ENCODE data around the gene NDUFA8. TPM values are rescaled to one million over a fixed set of nuclear protein-coding genes. Genes with fewer than 3 reads are reported as not detected.

Gene NDUFA8
- total RNA-seq, 1 experiment from 2014 or later: 60.7 TPM

GRCh38 chr9:122190597-122191381 lies 31.2 kb upstream of the NDUFA8 start:
- Histone ChIP-seq H3K27me3 (ENCODE audit: insufficient read depth, low read length) (no peaks in the 10 kb centered on the region), H3K56ac (ENCODE audit: insufficient read length, low read depth, low read length) (no peak overlapping the region), H3K23ac (ENCODE audit: insufficient read length, low read depth, low read length) (no peak overlapping the region), H3K4me2 (ENCODE audit: insufficient read depth, insufficient read length, low read length) (no peak overlapping the region), H3K9ac (ENCODE audit: extremely low read depth, insufficient read length, low read length) (no peak overlapping the region), H4K8ac (replicated peaks; ENCODE audit: insufficient read length, low read depth, low read length) (no peak overlapping the region), H2BK20ac (ENCODE audit: low read depth, low read length, poor library complexity, severe bottlenecking) (no peak overlapping the region), H2BK120ac (ENCODE audit: low read depth, low read length, poor library complexity, severe bottlenecking) (no peak overlapping the region), H3T11ph (ENCODE audit: low read length) (no peak overlapping the region), H3K4ac (ENCODE audit: low read depth, low read length) (no peak overlapping the region), H4K20me1 (ENCODE audit: control insufficient read depth, insufficient read depth, insufficient read length) (no peaks in the 10 kb centered on the region), H3K27ac (ENCODE audit: insufficient read length, low read depth, low read length) (no peak overlapping the region), H3K23me2 (ENCODE audit: insufficient read length, low read depth, low read length, poor library complexity, severe bottlenecking) (no peaks in the 10 kb centered on the region), H2BK15ac (ENCODE audit: low read depth, low read length) (no peak overlapping the region), H3K4me1 (ENCODE audit: insufficient read depth, low read length) (no peaks in the 10 kb centered on the region), H3K9me3 (ENCODE audit: control insufficient read depth, low read depth, low read length) (no peaks in the 10 kb centered on the region), H3K14ac (ENCODE audit: insufficient read depth, low read length) (no peak overlapping the region), H4K91ac (ENCODE audit: insufficient read length, low read depth, low read length) (no peak overlapping the region), H2AK5ac (ENCODE audit: insufficient read length, low read length) (no peak overlapping the region), H3K18ac (ENCODE audit: insufficient read length, low read depth, low read length) (no peak overlapping the region), H3K79me1 (ENCODE audit: insufficient read depth, low read depth, low read length, poor library complexity, severe bottlenecking) (no peaks in the 10 kb centered on the region), H2AFZ (ENCODE audit: low read length) (no peak overlapping the region), H4K5ac (ENCODE audit: insufficient read length, low read depth, low read length) (no peak overlapping the region), H2BK12ac (ENCODE audit: insufficient read length, low read depth, low read length) (no peak overlapping the region), H2BK5ac (ENCODE audit: insufficient read length, low read length) (no peak overlapping the region), H3K79me2 (ENCODE audit: insufficient read depth, low read length) (no peaks in the 10 kb centered on the region)
- Mint-ChIP-seq H3K27ac (no peak overlapping the region; a peak in 1 of 7 replicates), H3K27me3 (ENCODE audit: low read depth) (peaks cover 5% of the 10 kb centered on the region; the same call in 1 of the 2 replicates), H3K36me3 (ENCODE audit: insufficient read depth in 1 of 3, low read depth in 3 of 3) (no peaks in the 10 kb centered on the region; a peak in 1 of 7 replicates), H3K4me1 (peaks cover 17 to 19% of the 10 kb centered on the region in 2 experiments), H3K4me3 (no peak overlapping the region), H3K9me3 (no peaks in the 10 kb centered on the region)
- TF ChIP-seq, protein P1, sequence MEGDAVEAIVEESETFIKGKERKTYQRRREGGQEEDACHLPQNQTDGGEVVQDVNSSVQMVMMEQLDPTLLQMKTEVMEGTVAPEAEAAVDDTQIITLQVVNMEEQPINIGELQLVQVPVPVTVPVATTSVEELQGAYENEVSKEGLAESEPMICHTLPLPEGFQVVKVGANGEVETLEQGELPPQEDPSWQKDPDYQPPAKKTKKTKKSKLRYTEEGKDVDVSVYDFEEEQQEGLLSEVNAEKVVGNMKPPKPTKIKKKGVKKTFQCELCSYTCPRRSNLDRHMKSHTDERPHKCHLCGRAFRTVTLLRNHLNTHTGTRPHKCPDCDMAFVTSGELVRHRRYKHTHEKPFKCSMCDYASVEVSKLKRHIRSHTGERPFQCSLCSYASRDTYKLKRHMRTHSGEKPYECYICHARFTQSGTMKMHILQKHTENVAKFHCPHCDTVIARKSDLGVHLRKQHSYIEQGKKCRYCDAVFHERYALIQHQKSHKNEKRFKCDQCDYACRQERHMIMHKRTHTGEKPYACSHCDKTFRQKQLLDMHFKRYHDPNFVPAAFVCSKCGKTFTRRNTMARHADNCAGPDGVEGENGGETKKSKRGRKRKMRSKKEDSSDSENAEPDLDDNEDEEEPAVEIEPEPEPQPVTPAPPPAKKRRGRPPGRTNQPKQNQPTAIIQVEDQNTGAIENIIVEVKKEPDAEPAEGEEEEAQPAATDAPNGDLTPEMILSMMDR (conservative IDR thresholded peaks at IDR 0.05): no peak
- WGBS (ENCODE audit: extremely low coverage, insufficient read length, low lambda C conversion rate): no CpG with 5 or more reads among the region's 12 CpGs
- no peak for DNase-seq

Data from H9 (cell line).